ENCODE measurements around the gene DLGAP1.
"Not testable (repeated sequence)": the region's sequence is repeated elsewhere in the genome, so short reads cannot be mapped to it uniquely, and the experiment has no call there.

- not testable (repeated sequence) for TF ChIP-seq EZH2 (IDR thresholded peaks at IDR 0.05; ENCODE audit: low read depth, unreplicated experiment); REST (IDR thresholded peaks at IDR 0.05; ENCODE audit: unreplicated experiment); CREB1 (CRISPR knock-in tag; IDR thresholded peaks at IDR 0.05; ENCODE audit: low read depth); CTCF (conservative IDR thresholded peaks at IDR 0.05; ENCODE audit: low read depth in 2 of 2); EZH2phosphoT487 (IDR thresholded peaks at IDR 0.05; ENCODE audit: unreplicated experiment); POLR2AphosphoS5 (IDR thresholded peaks at IDR 0.05; ENCODE audit: low read depth); JUNB (IDR thresholded peaks at IDR 0.05; ENCODE audit: unreplicated experiment); ETS1 (IDR thresholded peaks at IDR 0.05); ZNF114 (CRISPR knock-in tag; IDR thresholded peaks at IDR 0.05); STAT1 (IDR thresholded peaks at IDR 0.05; ENCODE audit: unreplicated experiment); NANOG (IDR thresholded peaks at IDR 0.05; ENCODE audit: borderline replicate concordance); ZNF331 (CRISPR knock-in tag; IDR thresholded peaks at IDR 0.05; ENCODE audit: low read depth); ZNF462 (CRISPR knock-in tag; IDR thresholded peaks at IDR 0.05)
Observed at GRCh38 chr18:3601106-3601755, 853.9 kb downstream of the DLGAP1 start.

Data from GM23338 (cell line).